ENCODE data around the gene SOX11. TPM values are rescaled to one million over a fixed set of nuclear protein-coding genes. Genes with fewer than 3 reads are reported as not detected.

The SOX11 gene
- total RNA-seq, 1 donor from 2014 or later, result 83.2 TPM

DNA sequence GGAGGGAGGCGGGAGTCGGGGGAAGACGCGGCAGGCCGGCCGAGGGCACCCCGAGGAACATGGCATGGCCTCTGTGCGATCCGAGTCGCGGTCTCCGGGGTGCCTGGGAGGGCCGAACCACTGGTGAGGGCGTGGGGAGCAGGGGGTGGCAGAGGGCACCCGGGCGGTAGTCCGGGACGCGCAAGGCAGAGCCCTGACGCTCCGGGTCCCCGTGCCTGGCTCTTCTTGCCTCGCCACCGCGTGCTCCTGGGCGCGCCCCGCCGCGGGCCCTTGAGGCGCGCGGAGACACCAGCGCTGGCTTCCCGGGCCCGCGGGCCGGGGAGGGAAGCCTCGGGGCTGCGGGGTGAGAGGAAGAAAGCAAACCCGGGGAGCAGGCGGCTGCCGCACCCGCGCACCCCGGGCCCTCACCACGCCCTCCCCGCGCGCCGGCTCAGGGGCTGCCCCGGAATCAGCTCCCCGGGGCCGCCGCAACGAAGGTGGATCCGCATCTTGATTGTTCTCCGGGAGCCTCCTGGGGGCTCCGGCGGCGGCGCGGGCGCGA is 4.3 kb downstream of the SOX11 start:
- Mint-ChIP-seq H3K9me3 (no peaks in the 10 kb centered on the region), H3K27ac (peak overlapping the region; percentile 98), H3K4me3 (peak overlapping the region; percentile 100), H3K4me1 (ENCODE audit: unreplicated experiment) (peaks cover 26% of the 10 kb centered on the region), H3K27me3 (peaks cover 13% of the 10 kb centered on the region), H3K36me3 (peaks cover 32% of the 10 kb centered on the region)
- DNase-seq (ENCODE audit: extremely low spot score, unreplicated experiment), result peak; percentile 74
- TF ChIP-seq, protein P1, sequence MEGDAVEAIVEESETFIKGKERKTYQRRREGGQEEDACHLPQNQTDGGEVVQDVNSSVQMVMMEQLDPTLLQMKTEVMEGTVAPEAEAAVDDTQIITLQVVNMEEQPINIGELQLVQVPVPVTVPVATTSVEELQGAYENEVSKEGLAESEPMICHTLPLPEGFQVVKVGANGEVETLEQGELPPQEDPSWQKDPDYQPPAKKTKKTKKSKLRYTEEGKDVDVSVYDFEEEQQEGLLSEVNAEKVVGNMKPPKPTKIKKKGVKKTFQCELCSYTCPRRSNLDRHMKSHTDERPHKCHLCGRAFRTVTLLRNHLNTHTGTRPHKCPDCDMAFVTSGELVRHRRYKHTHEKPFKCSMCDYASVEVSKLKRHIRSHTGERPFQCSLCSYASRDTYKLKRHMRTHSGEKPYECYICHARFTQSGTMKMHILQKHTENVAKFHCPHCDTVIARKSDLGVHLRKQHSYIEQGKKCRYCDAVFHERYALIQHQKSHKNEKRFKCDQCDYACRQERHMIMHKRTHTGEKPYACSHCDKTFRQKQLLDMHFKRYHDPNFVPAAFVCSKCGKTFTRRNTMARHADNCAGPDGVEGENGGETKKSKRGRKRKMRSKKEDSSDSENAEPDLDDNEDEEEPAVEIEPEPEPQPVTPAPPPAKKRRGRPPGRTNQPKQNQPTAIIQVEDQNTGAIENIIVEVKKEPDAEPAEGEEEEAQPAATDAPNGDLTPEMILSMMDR (conservative IDR thresholded peaks at IDR 0.05), result no peak

DNA sequence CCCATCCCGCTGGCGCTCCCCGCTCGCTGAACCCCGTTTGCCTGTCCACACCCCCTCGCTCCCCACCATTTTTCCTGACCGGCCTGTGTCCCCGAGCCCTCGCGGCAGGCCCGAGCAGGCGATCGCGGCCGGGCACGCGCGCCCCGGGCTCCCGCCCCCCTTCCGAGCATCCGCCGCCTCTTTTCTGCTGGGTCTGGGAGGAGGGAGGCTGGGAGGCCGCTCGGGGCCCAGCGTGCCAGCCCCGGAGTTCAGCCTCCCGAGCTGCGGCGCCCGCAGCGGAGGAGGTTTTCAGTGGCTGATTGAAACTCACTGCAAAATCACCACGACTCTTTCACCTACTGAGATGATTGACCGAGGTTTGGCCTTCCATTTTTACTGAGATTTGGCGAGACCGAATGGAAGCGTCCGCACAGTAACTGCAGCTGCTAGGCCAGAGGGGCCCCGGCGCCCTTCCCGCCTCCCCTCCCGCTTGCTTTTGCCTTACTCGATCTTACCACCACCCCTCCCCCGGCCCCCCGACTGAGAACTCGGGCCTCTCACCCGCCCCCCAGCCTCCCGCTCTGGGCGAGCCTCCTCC is 4.8 kb downstream of the SOX11 start:
- peak; percentile 82 for DNase-seq (ENCODE audit: extremely low spot score, unreplicated experiment)
- no peaks in the 10 kb centered on the region for H3K9me3 Mint-ChIP-seq
- peaks cover 13% of the 10 kb centered on the region for H3K27me3 Mint-ChIP-seq
- peaks cover 35% of the 10 kb centered on the region for H3K36me3 Mint-ChIP-seq
- H3K27ac Mint-ChIP-seq, result peak overlapping the region; percentile 43
- H3K4me1 Mint-ChIP-seq (ENCODE audit: unreplicated experiment), result peaks cover 26% of the 10 kb centered on the region
- H3K4me3 Mint-ChIP-seq, result peak overlapping the region; percentile 84
- TF ChIP-seq, protein P1 (conservative IDR thresholded peaks at IDR 0.05), result no peak

DNA sequence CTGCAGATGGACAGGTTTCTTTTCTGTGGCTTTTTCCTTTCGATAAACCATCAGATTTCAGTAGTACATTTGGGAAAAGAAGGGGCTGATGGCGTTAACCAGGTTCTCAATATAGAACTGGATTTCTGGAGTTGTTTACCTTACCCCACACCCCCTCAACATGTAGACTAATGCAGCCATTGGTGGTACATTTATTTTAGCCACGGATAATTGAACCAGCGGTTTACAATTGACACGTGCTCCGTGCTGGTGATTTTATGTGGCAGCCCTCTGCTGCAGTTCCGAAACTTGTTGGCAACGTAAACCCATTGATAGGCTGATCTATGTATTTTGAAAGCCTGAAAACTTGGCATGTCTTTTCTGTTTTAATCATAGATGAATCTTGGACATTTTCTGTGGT is 5.4 kb downstream of the SOX11 start:
- H3K9me3 Mint-ChIP-seq, result no peaks in the 10 kb centered on the region
- no peak for DNase-seq (ENCODE audit: extremely low spot score, unreplicated experiment)
- H3K4me1 Mint-ChIP-seq (ENCODE audit: unreplicated experiment), result peaks cover 28% of the 10 kb centered on the region
- H3K36me3 Mint-ChIP-seq, result peaks cover 38% of the 10 kb centered on the region
- TF ChIP-seq, protein P1 (conservative IDR thresholded peaks at IDR 0.05), result no peak
- peaks cover 13% of the 10 kb centered on the region for H3K27me3 Mint-ChIP-seq
- peak overlapping the region; percentile 43 for H3K27ac Mint-ChIP-seq
- peak overlapping the region; percentile 84 for H3K4me3 Mint-ChIP-seq

DNA sequence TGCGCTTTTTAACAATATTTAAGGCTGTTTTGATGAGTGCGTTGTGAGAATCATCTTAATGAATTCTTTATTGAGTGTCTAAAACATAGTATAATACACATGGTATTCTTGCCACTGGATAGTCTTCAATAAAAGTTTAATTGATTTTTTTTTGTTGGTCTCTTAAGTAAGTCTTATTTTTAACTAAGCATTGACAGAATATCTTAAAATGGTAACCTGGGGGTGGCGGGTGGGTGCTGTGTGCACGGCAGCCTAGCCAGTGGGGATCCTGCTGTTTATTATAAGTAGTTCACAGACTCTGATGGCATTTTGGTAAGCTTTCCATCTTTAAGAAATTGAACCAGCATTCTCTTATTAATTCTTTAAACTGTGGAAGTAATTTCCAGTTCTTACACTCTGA is 6.0 kb downstream of the SOX11 start:
- peaks cover 44% of the 10 kb centered on the region for H3K36me3 Mint-ChIP-seq
- peaks cover 13% of the 10 kb centered on the region for H3K27me3 Mint-ChIP-seq
- H3K4me1 Mint-ChIP-seq (ENCODE audit: unreplicated experiment), result peaks cover 34% of the 10 kb centered on the region
- no peak for DNase-seq (ENCODE audit: extremely low spot score, unreplicated experiment)
- TF ChIP-seq, protein P1 (conservative IDR thresholded peaks at IDR 0.05), result no peak
- peak overlapping the region; percentile 84 for H3K4me3 Mint-ChIP-seq
- H3K27ac Mint-ChIP-seq, result peak overlapping the region; percentile 43
- no peaks in the 10 kb centered on the region for H3K9me3 Mint-ChIP-seq

DNA sequence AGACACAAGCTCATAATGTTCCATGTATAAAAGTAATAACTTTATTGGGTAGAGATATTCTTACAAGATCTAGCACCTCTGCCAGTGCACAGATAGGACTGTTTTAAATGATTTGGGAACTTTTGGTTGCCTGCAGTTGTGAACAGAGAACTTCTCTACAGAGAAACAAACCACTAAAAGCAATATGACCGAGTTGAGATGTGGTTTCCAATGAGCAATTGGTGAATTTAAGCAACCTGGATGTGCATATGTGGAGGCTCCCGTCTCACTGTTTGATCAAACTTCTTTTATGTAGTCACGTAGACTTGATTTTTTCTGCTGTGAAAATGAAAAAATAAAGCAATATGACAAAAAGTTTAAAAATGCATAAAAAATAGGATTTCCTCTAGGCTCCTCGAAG is 7.8 kb downstream of the SOX11 start:
- TF ChIP-seq, protein P1 (conservative IDR thresholded peaks at IDR 0.05), result no peak
- H3K36me3 Mint-ChIP-seq, result peaks cover 38% of the 10 kb centered on the region
- no peak overlapping the region for H3K27ac Mint-ChIP-seq
- H3K9me3 Mint-ChIP-seq, result no peaks in the 10 kb centered on the region
- peaks cover 35% of the 10 kb centered on the region for H3K4me1 Mint-ChIP-seq (ENCODE audit: unreplicated experiment)
- H3K27me3 Mint-ChIP-seq, result peaks cover 6% of the 10 kb centered on the region
- DNase-seq (ENCODE audit: extremely low spot score, unreplicated experiment), result no peak
- peak overlapping the region; percentile 22 for H3K4me3 Mint-ChIP-seq

Measured in type B pancreatic cell (in vitro differentiated cells).